HG03280 (cell line): ENCODE results near the gene WNK2.

Experiments used
- ATAC-seq: cut with Tn5 transposase; IDR thresholded peaks from one replicate; pipeline ENCODE4 v1.9.1; 2021; ENCODE audit warnings: mild to moderate bottlenecking, moderate library complexity; ENCODE audit not compliant: unreplicated experiment

Gene WNK2

GRCh38 chr9:93290495-93291434, 106.8 kb downstream of the WNK2 start:
- ATAC-seq: no peak

DNA sequence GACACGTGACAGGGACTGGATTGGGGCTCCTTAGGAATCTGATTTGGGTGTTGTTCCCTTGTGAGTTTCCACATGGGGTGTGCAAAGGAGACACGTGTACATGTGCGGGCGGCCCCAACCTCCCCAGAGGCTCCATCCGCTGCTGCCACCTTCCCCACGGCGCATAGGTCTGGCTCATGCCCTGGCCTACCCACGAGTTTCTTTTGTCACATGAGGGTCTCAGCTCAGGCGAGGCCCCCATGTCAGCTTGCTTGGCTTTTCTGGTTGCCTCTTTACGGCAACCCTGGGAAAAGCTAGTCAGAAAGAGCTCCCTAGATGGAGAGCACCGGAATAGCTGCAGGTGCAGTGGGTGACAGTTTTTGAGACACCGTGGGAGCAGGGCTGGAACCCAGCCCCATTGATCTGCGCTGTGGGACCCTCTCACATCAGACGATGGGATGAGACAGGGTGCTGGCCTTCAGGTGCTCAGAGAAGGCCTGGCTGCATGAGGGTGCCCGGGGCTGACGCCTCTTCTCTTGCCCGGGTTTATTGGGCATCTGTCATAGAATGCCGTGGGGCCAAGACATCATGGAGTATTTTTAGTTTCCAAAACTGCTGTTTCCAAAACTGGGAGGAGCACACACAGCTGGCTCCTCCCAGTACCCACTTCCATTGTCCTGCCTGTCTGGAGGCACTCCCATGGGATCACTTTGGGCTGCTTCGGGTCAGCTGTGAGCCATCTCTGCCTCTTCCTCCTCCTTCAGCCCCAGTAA, 107.8 kb downstream of the WNK2 start:
- no peak for ATAC-seq

DNA sequence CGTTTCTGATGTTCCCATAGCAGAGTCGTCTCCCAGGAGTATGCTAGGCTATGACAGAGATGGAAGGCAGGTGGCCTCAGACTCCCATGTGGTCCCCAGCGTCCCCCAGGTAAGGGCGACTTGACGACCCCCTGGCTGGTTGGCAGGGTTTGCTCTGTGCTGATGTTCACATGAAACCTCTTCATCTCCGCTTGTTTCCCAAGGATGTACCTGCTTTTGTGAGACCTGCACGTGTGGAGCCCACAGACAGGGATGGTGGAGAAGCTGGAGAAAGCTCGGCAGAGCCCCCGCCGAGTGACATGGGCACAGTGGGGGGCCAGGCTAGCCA, 108.3 kb downstream of the WNK2 start:
- ATAC-seq: no peak

DNA sequence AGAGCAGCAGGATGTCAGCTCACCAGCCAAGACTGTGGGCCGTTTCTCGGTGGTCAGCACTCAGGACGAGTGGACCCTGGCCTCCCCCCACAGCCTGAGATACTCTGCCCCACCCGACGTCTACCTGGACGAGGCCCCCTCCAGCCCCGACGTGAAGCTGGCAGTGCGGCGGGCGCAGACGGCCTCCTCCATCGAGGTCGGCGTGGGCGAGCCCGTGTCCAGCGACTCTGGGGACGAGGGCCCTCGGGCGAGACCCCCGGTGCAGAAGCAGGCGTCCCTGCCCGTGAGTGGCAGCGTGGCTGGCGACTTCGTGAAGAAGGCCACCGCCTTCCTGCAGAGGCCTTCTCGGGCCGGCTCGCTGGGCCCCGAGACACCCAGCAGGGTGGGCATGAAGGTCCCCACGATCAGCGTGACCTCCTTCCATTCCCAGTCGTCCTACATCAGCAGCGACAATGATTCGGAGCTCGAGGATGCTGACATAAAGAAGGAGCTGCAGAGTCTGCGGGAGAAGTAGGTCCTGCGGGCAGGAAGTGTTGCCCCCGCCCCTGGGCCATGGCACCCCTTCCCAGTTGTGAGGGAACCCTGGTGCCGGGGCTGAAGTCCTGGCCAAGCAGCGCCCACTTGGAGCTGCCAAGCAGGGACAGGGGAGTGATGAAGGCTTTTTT, 108.9 kb downstream of the WNK2 start:
- no peak for ATAC-seq

GRCh38 chr9:93294011-93294410, 110.1 kb downstream of the WNK2 start:
- no peak for ATAC-seq

DNA sequence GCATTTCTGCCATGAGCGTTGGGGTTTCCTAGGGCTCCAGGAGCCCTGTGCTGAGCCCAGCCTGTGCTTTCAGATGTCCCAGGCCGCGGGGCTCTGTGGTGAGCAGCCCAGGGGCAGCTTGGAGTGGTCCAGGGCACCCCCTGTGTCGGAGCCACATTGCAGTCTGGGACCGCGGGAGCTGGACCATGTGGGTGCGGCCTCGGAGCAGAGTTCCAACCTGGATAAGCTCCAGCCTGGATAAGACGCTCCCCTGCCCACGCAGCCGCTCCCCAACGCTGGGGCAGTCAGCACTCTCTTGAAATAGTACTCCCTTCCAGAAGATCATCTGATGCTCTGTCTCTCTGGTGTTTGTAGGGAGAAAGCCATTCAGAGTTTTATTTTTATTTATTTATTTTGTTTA, 111.1 kb downstream of the WNK2 start:
- ATAC-seq: no peak

GRCh38 chr9:93295456-93296076, 111.6 kb downstream of the WNK2 start:
- no peak for ATAC-seq

DNA sequence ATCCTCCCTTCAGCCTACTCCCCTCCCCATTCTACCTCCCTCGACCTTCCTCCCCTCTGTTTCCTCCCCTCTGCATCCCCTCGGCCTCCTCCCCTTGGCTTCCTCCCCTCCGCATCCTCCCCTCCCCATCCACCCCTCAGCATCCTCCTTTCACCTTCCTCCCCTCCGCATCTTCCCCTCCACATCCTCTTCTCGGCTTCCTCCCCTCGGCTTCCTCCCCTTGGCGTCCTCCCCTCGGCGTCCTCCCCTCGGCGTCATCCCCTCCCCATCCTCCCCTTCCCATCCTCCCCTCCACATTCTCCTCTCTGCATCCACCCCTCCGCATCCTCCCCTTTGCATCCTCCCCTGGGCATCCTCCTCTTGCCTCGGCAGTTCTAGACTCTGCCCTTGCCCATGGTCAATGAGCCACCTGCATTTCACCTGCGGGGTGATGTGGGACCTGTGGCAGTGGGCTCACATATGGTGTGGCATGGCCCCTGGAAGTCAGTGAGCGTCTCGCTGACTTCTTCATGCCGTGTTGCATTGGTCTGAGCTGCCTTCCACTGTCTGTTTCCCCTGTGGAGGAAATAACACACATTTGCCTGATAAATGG, 113.0 kb downstream of the WNK2 start:
- ATAC-seq: no peak

- ATAC-seq: no peak
Measured at GRCh38 chr9:93297659-93298497, 113.9 kb downstream of the WNK2 start.

DNA sequence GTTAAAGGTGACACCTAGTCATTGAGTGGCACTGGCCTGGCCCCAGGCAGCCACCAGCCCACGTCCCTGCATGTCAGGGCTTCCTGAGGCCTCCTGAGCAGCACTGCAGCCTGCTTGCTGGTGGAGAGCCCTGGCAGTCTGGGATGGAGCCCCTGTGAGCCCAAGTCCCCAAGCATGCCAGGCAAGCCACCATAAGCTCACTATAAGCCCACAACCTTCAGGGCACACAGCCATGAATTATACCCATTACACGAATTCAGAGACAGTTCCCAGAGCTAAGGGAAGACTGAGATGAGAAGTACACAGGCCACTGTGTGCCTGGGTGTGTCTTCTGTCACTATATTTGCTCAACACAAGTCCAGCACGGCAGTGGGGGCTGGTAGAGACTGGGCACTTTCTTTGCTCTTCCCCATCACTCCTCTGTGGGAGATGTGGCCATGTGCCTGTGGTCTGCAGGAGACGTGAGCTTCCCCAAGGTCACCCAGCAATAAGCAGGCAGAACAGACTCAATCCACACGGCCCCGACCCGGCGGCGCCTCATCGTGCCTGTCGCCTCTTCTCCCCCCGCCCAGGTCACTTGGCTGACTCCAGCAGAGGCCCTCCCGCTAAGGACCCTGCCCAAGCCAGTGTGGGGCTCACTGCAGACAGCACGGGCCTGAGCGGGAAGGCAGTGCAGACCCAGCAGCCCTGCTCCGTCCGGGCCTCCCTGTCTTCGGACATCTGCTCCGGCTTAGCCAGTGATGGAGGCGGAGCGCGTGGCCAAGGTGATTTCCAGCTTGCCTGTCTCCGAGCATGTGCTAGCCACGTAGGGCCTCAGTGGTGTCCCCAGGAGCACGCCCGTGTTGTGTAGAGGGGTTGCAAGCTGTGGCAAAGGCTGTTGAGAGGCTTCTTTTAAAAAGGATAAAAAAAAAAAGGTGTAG, 114.8 kb downstream of the WNK2 start:
- no peak for ATAC-seq

DNA sequence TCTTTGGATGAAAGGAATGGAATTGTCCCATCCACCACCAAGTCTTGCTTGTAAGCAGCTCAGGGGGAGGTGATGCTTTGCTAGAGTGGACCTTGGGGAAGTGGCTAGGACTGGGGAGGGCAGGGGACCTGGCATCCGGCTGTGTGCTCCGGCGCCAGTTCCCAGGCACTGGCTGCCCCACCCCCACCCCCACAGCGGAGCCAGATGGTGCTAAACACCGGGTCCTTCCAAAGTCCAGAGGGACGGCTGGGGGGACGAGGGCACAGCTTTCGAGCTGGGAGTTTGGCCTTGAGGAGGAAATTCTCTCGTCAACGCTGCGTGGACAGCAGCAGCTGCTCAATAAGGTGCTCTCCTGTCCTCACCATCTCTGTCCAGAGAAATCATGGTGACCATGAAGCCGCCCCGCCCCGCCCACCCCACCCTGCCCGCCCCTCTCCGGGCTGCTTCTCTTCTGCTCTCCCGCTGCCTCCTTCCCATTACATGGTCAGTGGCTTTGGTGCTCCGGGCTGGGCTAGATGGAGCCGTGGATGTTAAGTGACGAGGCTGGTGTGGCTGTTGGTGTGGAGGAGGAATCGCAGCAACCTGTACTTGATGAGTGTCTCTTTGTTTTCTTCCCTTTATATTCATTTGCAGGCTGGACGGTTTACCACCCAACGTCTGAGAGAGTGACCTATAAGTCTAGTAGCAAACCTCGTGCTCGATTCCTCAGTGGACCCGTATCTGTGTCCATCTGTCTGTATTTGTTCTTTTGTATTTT, 115.7 kb downstream of the WNK2 start:
- no peak for ATAC-seq

GRCh38 chr9:93300175-93300572, 116.2 kb downstream of the WNK2 start:
- no peak for ATAC-seq

- ATAC-seq: no peak
Measured at GRCh38 chr9:93300585-93301081, 116.7 kb downstream of the WNK2 start.

DNA sequence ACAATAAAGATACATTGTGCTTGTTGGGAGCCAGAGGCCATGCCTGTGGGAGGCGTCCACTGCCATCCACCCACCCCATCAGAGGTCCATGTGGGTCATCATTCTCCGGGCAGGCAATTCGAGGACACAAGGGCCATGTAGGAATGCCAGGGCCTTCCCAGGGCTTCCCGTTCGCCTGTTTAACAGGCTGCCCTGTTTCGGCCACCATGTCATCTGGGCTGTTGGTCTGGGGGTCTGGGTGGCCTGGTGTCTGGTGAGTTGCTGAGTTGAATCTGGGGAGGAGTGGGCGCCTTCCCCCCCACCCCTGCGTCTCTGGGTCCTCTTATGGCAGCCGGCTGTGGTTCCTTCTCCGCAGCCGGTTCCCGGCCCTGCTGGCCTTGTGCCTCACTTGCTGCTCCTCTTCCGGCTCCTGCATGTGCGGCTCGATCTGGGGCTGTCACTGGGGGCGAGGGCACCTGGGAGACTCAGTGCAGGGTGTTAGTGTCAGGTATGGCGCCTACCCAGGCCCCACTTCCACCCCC, 117.4 kb downstream of the WNK2 start:
- no peak for ATAC-seq

DNA sequence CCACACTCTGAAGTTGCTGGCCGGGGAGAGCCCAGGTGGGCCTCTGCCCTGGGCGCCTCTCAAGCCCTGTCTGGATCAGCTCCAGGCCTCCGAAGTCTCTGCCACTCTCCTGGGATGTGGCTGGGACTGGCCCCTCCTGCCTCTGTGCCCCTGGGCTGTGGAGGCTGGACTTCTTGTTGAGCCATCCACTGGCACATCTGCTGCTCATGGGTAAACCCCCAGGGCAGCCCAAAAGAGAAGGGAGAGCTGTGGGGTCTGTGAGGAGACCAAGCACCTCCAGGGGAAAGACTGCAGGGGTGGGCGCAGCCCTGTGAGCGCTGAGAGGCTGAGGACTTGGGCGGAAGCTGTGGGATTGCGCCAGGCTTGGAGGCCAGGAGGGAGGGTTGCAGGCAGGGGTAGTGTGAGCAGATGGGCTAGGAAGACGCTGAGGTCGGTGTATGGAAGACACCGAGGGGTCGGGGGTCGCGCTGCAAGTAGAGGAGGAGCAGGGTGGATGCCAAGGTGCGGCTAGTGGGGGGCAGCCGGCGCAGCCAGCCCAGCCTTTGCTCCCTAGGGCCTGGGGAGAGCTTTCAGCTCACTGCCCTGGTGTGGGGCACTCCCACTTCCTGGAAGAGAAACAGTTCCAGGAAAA, 118.1 kb downstream of the WNK2 start:
- ATAC-seq: no peak

- ATAC-seq: no peak
Measured at GRCh38 chr9:93302586-93303257, 118.8 kb downstream of the WNK2 start.
